Measurements from ENCODE around the gene DLG2. TPM values are rescaled to one million over a fixed set of nuclear protein-coding genes. Genes with fewer than 3 reads are reported as not detected.

DLG2 gene
- total and polyA plus RNA-seq, 2 of the 4 experiments (the other 2 are of a cell fraction): 0.31 to 0.36 TPM

DNA sequence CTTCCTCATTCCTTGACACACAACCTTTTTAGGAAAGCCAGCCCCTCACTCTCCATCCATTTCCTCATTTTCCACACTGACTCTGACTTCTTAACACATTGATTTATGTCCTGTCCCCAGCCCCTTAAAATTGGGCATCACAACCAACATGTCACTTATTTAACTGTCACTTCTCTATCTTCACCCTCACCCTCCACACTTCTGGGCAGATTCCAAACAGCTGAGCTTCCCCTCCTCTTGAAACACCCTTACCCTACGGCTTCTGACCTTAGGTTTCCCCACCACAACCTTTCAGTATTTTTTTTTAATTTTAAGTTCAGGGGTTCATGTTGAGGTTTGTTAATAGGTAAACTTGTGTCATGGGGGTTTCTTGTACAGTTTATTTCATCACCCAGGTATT is 696.3 kb downstream of the DLG2 start:
- no peak overlapping the region for H2AFZ ChIP-seq (replicated peaks; ENCODE audit: low read length, poor library complexity)
- H3K27me3 ChIP-seq (ENCODE audit: control insufficient read depth, insufficient read depth, low read length): no peaks in the 10 kb centered on the region
- H4K5ac ChIP-seq (ENCODE audit: low read depth, low read length): no peak overlapping the region
- no peak overlapping the region for H2AK5ac ChIP-seq (ENCODE audit: low read depth, low read length)
- H2BK5ac ChIP-seq (ENCODE audit: low read depth, low read length, poor library complexity, severe bottlenecking): no peak overlapping the region
- H3K56ac ChIP-seq (ENCODE audit: extremely low read depth, insufficient read depth, low read length): no peak overlapping the region
- no peak overlapping the region for H2BK20ac ChIP-seq (ENCODE audit: low read depth, low read length)
- H3K9ac ChIP-seq (ENCODE audit: low read depth, low read length): no peak overlapping the region
- H2BK15ac ChIP-seq (ENCODE audit: low read depth, low read length): no peak overlapping the region
- no peak overlapping the region for H2AK9ac ChIP-seq (replicated peaks; ENCODE audit: low read depth, low read length, poor library complexity)
- no peak overlapping the region for H2BK120ac ChIP-seq (ENCODE audit: low read depth, low read length)
- H3K9me3 ChIP-seq (ENCODE audit: control insufficient read depth, insufficient read depth, low read length): no peaks in the 10 kb centered on the region
- no peak overlapping the region for H4K91ac ChIP-seq (ENCODE audit: insufficient read depth, low read depth, low read length)
- H3K27ac ChIP-seq (ENCODE audit: insufficient read depth, low read length): no peak overlapping the region
- no CpG with 5 or more reads among the region's 1 CpG for WGBS, 2 experiments (ENCODE audit: extremely low coverage in 2 of 2, insufficient read length in 1 of 2)
- no peaks in the 10 kb centered on the region for H3K4me1 ChIP-seq (ENCODE audit: control insufficient read depth, insufficient read depth, low read length)
- ChIA-PET CTCF (interaction anchor here (1.5 kb wide), 1 partner anchor 11 kb away, joined by 3 read pairs; no protein-coding TSS in a partner anchor), POLR2A (ENCODE audit: unreplicated experiment) (no interaction called here)
- no peak overlapping the region for H3K4me3 ChIP-seq (ENCODE audit: insufficient read depth, low read depth, low read length)
- H3K36me3 ChIP-seq (ENCODE audit: control insufficient read depth, insufficient read depth, low read length): no peaks in the 10 kb centered on the region
- H3K9me1 ChIP-seq (ENCODE audit: insufficient read depth, low read length): no peaks in the 10 kb centered on the region
- H3K14ac ChIP-seq (replicated peaks; ENCODE audit: low read depth, low read length): no peak overlapping the region
- H3K18ac ChIP-seq (ENCODE audit: low read depth, low read length): no peak overlapping the region
- ATAC-seq (ENCODE audit: low read depth): no peak
- TF ChIP-seq BHLHE40 (IDR thresholded peaks at IDR 0.05; ENCODE audit: low read depth, low read length): no peak
- no peak for TF ChIP-seq CHD1 (IDR thresholded peaks at IDR 0.05; ENCODE audit: low read depth, low read length)
- TF ChIP-seq, protein P1, sequence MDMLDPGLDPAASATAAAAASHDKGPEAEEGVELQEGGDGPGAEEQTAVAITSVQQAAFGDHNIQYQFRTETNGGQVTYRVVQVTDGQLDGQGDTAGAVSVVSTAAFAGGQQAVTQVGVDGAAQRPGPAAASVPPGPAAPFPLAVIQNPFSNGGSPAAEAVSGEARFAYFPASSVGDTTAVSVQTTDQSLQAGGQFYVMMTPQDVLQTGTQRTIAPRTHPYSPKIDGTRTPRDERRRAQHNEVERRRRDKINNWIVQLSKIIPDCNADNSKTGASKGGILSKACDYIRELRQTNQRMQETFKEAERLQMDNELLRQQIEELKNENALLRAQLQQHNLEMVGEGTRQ (IDR thresholded peaks at IDR 0.05; ENCODE audit: low read depth, low read length): no peak
- TF ChIP-seq RAD21 (IDR thresholded peaks at IDR 0.05; ENCODE audit: low read length): no peak
- TF ChIP-seq NFE2L2 (IDR thresholded peaks at IDR 0.05; ENCODE audit: low read depth, low read length): no peak
- no peak for TF ChIP-seq RFX5 (IDR thresholded peaks at IDR 0.05; ENCODE audit: low read depth, low read length)
- no peak for TF ChIP-seq POLR2A (IDR thresholded peaks at IDR 0.05; ENCODE audit: low read depth, low read length)
- TF ChIP-seq, protein P2, sequence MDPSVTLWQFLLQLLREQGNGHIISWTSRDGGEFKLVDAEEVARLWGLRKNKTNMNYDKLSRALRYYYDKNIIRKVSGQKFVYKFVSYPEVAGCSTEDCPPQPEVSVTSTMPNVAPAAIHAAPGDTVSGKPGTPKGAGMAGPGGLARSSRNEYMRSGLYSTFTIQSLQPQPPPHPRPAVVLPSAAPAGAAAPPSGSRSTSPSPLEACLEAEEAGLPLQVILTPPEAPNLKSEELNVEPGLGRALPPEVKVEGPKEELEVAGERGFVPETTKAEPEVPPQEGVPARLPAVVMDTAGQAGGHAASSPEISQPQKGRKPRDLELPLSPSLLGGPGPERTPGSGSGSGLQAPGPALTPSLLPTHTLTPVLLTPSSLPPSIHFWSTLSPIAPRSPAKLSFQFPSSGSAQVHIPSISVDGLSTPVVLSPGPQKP (IDR thresholded peaks at IDR 0.05; ENCODE audit: borderline replicate concordance, low read depth, low read length): no peak
- TF ChIP-seq, protein P3, sequence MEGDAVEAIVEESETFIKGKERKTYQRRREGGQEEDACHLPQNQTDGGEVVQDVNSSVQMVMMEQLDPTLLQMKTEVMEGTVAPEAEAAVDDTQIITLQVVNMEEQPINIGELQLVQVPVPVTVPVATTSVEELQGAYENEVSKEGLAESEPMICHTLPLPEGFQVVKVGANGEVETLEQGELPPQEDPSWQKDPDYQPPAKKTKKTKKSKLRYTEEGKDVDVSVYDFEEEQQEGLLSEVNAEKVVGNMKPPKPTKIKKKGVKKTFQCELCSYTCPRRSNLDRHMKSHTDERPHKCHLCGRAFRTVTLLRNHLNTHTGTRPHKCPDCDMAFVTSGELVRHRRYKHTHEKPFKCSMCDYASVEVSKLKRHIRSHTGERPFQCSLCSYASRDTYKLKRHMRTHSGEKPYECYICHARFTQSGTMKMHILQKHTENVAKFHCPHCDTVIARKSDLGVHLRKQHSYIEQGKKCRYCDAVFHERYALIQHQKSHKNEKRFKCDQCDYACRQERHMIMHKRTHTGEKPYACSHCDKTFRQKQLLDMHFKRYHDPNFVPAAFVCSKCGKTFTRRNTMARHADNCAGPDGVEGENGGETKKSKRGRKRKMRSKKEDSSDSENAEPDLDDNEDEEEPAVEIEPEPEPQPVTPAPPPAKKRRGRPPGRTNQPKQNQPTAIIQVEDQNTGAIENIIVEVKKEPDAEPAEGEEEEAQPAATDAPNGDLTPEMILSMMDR (conservative IDR thresholded peaks at IDR 0.05; ENCODE audit: low read depth, low read length): no peak
- TF ChIP-seq SMC3 (IDR thresholded peaks at IDR 0.05; ENCODE audit: low read depth, low read length): no peak
- TF ChIP-seq MXI1 (IDR thresholded peaks at IDR 0.05; ENCODE audit: borderline replicate concordance, low read depth, low read length): no peak
- no TSS peak for BruUV-seq (replicated peaks)
- H3K4me2 ChIP-seq (ENCODE audit: low read depth, low read length): no peak overlapping the region
- dilution Hi-C loops (cut with HindIII; ENCODE audit: low sequenced_read_pairs, unreplicated experiment) (no loop called here), intact Hi-C loops (cut with micrococcal nuclease) (no loop called here), in situ Hi-C loops (cut with MboI; ENCODE audit: low sequenced_read_pairs) (no loop called here)
- no peaks in the 10 kb centered on the region for H3K79me1 ChIP-seq (ENCODE audit: low read depth in 1 of 2, low read length in 2 of 2)
- DNase-seq: no peak
- no peaks in the 10 kb centered on the region for H4K20me1 ChIP-seq (ENCODE audit: insufficient read depth, low read length)
- H3K23ac ChIP-seq (ENCODE audit: low read depth, low read length): no peak overlapping the region
- H4K8ac ChIP-seq (ENCODE audit: low read depth in 2 of 2, low read length in 2 of 2): no peak overlapping the region
- H3K4ac ChIP-seq (ENCODE audit: low read depth, low read length): no peak overlapping the region

Data from IMR-90 (cell line).